GM19452 (cell line): ENCODE measurements around the gene KCTD18.

Experiments used
- ATAC-seq: cut with Tn5 transposase; IDR thresholded peaks from one replicate; pipeline ENCODE4 v1.9.1; 2021; ENCODE audit not compliant: unreplicated experiment

Gene KCTD18

GRCh38 chr2:200509612-200510433 is at the start of gene KCTD18:
KCTD18 (minus strand) TSS chr2:200510068; CDS start chr2:200507016, 3,052 bp downstream.
- ATAC-seq = peak; percentile 98

- ATAC-seq = no peak
Observed at GRCh38 chr2:200540793-200541192, 30.9 kb upstream of the KCTD18 start.

- ATAC-seq = no peak
Observed at GRCh38 chr2:200538139-200538538, 28.3 kb upstream of the KCTD18 start.

- no peak for ATAC-seq
Observed at GRCh38 chr2:200534572-200534971, 24.7 kb upstream of the KCTD18 start.

GRCh38 chr2:200533754-200534153 is 23.9 kb upstream of the KCTD18 start:
- no peak for ATAC-seq

- no peak for ATAC-seq
Observed at GRCh38 chr2:200528228-200528627, 18.4 kb upstream of the KCTD18 start.

GRCh38 chr2:200525882-200526651 is 16.2 kb upstream of the KCTD18 start, which contains the start of gene SGO2:
SGO2 (plus strand) TSS chr2:200526207; CDS start chr2:200532976, 6,769 bp downstream.
- peak; percentile 100 for ATAC-seq

GRCh38 chr2:200525551-200525881 is 15.6 kb upstream of the KCTD18 start:
- no peak for ATAC-seq

- ATAC-seq = no peak
Observed at GRCh38 chr2:200525066-200525465, 15.2 kb upstream of the KCTD18 start.

GRCh38 chr2:200523604-200524003 is 13.7 kb upstream of the KCTD18 start:
- no peak for ATAC-seq

- ATAC-seq = no peak
Observed at GRCh38 chr2:200523158-200523557, 13.3 kb upstream of the KCTD18 start.

GRCh38 chr2:200515155-200515554 is 5.3 kb upstream of the KCTD18 start:
- no peak for ATAC-seq

- ATAC-seq = no peak
Observed at GRCh38 chr2:200509235-200509611, 645 bp downstream of the KCTD18 start.

- ATAC-seq = no peak
Observed at GRCh38 chr2:200507179-200507578, 2.7 kb downstream of the KCTD18 start.

GRCh38 chr2:200506679-200507078 is 3.2 kb downstream of the KCTD18 start:
- ATAC-seq = no peak

GRCh38 chr2:200502196-200502595 is 7.7 kb downstream of the KCTD18 start:
- ATAC-seq = no peak

- ATAC-seq = no peak
Observed at GRCh38 chr2:200498402-200499162, 11.3 kb downstream of the KCTD18 start.

GRCh38 chr2:200496696-200497095 is 13.2 kb downstream of the KCTD18 start:
- ATAC-seq = no peak

- ATAC-seq = no peak
Observed at GRCh38 chr2:200494048-200494447, 15.8 kb downstream of the KCTD18 start.

- no peak for ATAC-seq
Observed at GRCh38 chr2:200492656-200493055, 17.2 kb downstream of the KCTD18 start.

GRCh38 chr2:200490001-200490400 is 19.9 kb downstream of the KCTD18 start:
- ATAC-seq = no peak
